ENCODE results near the gene LGR6. TPM values are rescaled to one million over a fixed set of nuclear protein-coding genes. Genes with fewer than 3 reads are reported as not detected.

LGR6 gene
- polyA plus RNA-seq, 1 donor from 2014 or later: not detected

- Histone ChIP-seq H3K27me3 (ENCODE audit: insufficient read depth, low read depth, low read length) (no peaks in the 10 kb centered on the region), H3F3A (ENCODE audit: insufficient read depth, low read length, poor library complexity, severe bottlenecking) (no peaks in the 10 kb centered on the region), H3K4me2 (ENCODE audit: low read length) (no peak overlapping the region), H3K9me3 (ENCODE audit: low read length) (no peaks in the 10 kb centered on the region), H2AFZ (ENCODE audit: low read depth, low read length) (no peak overlapping the region), H4K20me1 (ENCODE audit: insufficient read depth) (no peaks in the 10 kb centered on the region), H3K9ac (ENCODE audit: low read length) (no peak overlapping the region), H3K4me3 (ENCODE audit: low read length) (no peak overlapping the region), H3K79me2 (replicated peaks; ENCODE audit: insufficient read depth, low read length) (no peaks in the 10 kb centered on the region), H3K27ac (ENCODE audit: low read length) (no peak overlapping the region), H3K9me2 (ENCODE audit: insufficient read depth, low read length) (no peaks in the 10 kb centered on the region), H3K36me3 (ENCODE audit: insufficient read depth, low read length) (no peaks in the 10 kb centered on the region)
- TF ChIP-seq EZH2 (IDR thresholded peaks at IDR 0.05; ENCODE audit: borderline replicate concordance, insufficient read depth, low read length, poor library complexity, severe bottlenecking): no peak
- no peak for TF ChIP-seq REST (IDR thresholded peaks at IDR 0.05; ENCODE audit: borderline replicate concordance)
- no peak for TF ChIP-seq CTCF (IDR thresholded peaks at IDR 0.05; ENCODE audit: poor library complexity, severe bottlenecking)
- TF ChIP-seq SMC3 (conservative IDR thresholded peaks at IDR 0.05; ENCODE audit: poor library complexity): no peak
- no peak for TF ChIP-seq EP300 (conservative IDR thresholded peaks at IDR 0.05; ENCODE audit: poor library complexity, severe bottlenecking)
- no peak for TF ChIP-seq MXI1 (conservative IDR thresholded peaks at IDR 0.05; ENCODE audit: poor library complexity, severe bottlenecking)
- TF ChIP-seq POLR2AphosphoS5 (IDR thresholded peaks at IDR 0.05): no peak
- TF ChIP-seq TAF1 (IDR thresholded peaks at IDR 0.05; ENCODE audit: low read depth): no peak
- no peak for TF ChIP-seq RAD21 (conservative IDR thresholded peaks at IDR 0.05)
These were observed 38.0 kb upstream of the LGR6 start for GRCh38 chr1:202155478-202156021.

- Histone ChIP-seq H4K20me1 (ENCODE audit: insufficient read depth) (no peaks in the 10 kb centered on the region), H3K27me3 (ENCODE audit: insufficient read depth, low read depth, low read length) (no peaks in the 10 kb centered on the region), H3K36me3 (ENCODE audit: insufficient read depth, low read length) (no peaks in the 10 kb centered on the region), H3K9me3 (ENCODE audit: low read length) (no peaks in the 10 kb centered on the region), H3K4me3 (ENCODE audit: low read length) (no peak overlapping the region), H3K4me2 (ENCODE audit: low read length) (no peak overlapping the region), H2AFZ (ENCODE audit: low read depth, low read length) (no peak overlapping the region), H3K9me2 (ENCODE audit: insufficient read depth, low read length) (no peaks in the 10 kb centered on the region), H3K9ac (ENCODE audit: low read length) (no peak overlapping the region), H3K79me2 (replicated peaks; ENCODE audit: insufficient read depth, low read length) (no peaks in the 10 kb centered on the region), H3K27ac (ENCODE audit: low read length) (no peak overlapping the region), H3F3A (ENCODE audit: insufficient read depth, low read length, poor library complexity, severe bottlenecking) (no peaks in the 10 kb centered on the region)
- TF ChIP-seq CTCF (IDR thresholded peaks at IDR 0.05; ENCODE audit: poor library complexity, severe bottlenecking): no peak
- no peak for TF ChIP-seq MXI1 (conservative IDR thresholded peaks at IDR 0.05; ENCODE audit: poor library complexity, severe bottlenecking)
- TF ChIP-seq RAD21 (conservative IDR thresholded peaks at IDR 0.05): no peak
These were observed 37.0 kb upstream of the LGR6 start for GRCh38 chr1:202156590-202156989.
